C1 segment of cervical spinal cord (tissue), 14 donors: ENCODE data around the gene CNPY2.
"Not testable (repeated sequence)": the region's sequence is repeated elsewhere in the genome, so short reads cannot be mapped to it uniquely, and the experiment has no call there.

Experiments used
- DNase-seq, 14 donors: peaks; one replicate each; lab custom pipeline; 2025; lab: John Stamatoyannopoulos, UW

CNPY2 gene

GRCh38 chr12:56298828-56299227 lies 17.0 kb downstream of the CNPY2 start:
- DNase-seq = no peak

GRCh38 chr12:56297400-56297799 lies 18.4 kb downstream of the CNPY2 start:
- no peak for DNase-seq

- DNase-seq = no peak
Measured at GRCh38 chr12:56296295-56296694, 19.5 kb downstream of the CNPY2 start.

- no peak for DNase-seq
Measured at GRCh38 chr12:56293795-56294194, 22.0 kb downstream of the CNPY2 start.

- no peak for DNase-seq
Measured at GRCh38 chr12:56288705-56289387, 26.9 kb downstream of the CNPY2 start.

- DNase-seq = no peak
Measured at GRCh38 chr12:56286044-56286830, 29.6 kb downstream of the CNPY2 start.

GRCh38 chr12:56284263-56284662 lies 31.5 kb downstream of the CNPY2 start:
- not testable (repeated sequence) for DNase-seq

GRCh38 chr12:56282579-56282978 lies 33.2 kb downstream of the CNPY2 start:
- no peak for DNase-seq

GRCh38 chr12:56282030-56282429 lies 33.8 kb downstream of the CNPY2 start:
- no peak for DNase-seq

GRCh38 chr12:56280849-56281248 lies 34.9 kb downstream of the CNPY2 start:
- DNase-seq = no peak

GRCh38 chr12:56278905-56279304 lies 36.9 kb downstream of the CNPY2 start:
- DNase-seq = no peak

GRCh38 chr12:56274299-56274698 lies 41.5 kb downstream of the CNPY2 start:
- no peak for DNase-seq

GRCh38 chr12:56272468-56272867 lies 43.3 kb downstream of the CNPY2 start:
- not testable (repeated sequence) for DNase-seq

GRCh38 chr12:56271031-56271430 lies 44.8 kb downstream of the CNPY2 start:
- DNase-seq = no peak

- DNase-seq = peak in 1 of 14 donors; percentile 23
Measured at GRCh38 chr12:56267443-56268071, 48.2 kb downstream of the CNPY2 start.

- peak; percentile 9 to 91 (median 80) for DNase-seq
Measured at GRCh38 chr12:56266693-56267442, 48.9 kb downstream of the CNPY2 start, which contains the start of gene COQ10A. Gene COQ10A (plus strand): TSS chr12:56266942. CDS start chr12:56267119, 177 bp downstream.

GRCh38 chr12:56266068-56266692 lies 49.6 kb downstream of the CNPY2 start:
- DNase-seq = not testable (repeated sequence)

GRCh38 chr12:56262955-56263354 lies 52.8 kb downstream of the CNPY2 start:
- DNase-seq = not testable (repeated sequence)

GRCh38 chr12:56261503-56262232 lies 54.1 kb downstream of the CNPY2 start:
- DNase-seq = no peak

GRCh38 chr12:56260921-56261320 lies 54.9 kb downstream of the CNPY2 start:
- no peak for DNase-seq

- DNase-seq = no peak
Measured at GRCh38 chr12:56260380-56260779, 55.4 kb downstream of the CNPY2 start.
